ENCODE results near the gene PLK5.
A peak's percentile ranks its signal among the peaks of the same experiment; 100 is the strongest.

PLK5 gene

DNA sequence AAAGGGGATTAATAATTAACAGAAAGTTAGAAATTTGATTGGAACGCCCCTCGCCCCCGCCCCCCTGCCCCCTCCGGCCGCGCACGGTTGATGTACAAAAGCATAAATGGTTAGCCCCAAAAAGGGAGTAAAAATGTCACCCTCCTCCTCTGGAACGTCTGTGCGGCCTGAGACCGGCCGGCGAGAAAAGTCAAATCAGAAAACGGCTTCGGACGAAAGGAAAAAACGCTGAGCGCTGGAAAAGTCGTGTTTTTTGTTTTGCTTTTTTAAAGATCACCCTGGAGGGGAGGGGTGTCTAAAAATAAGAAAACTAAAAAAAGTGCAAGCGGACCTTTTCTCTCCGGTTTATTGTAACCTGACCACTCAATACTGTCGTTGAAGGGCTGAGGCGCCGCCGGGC is 31.1 kb downstream of the PLK5 start:
- no peaks in the 10 kb centered on the region for H3K9me3 ChIP-seq (ENCODE audit: control insufficient read depth in 5 of 5, low read length in 5 of 5)
- H3K27me3 ChIP-seq (ENCODE audit: control insufficient read depth in 5 of 5, insufficient read depth in 4 of 5, low read length in 5 of 5), result peaks cover 0 to 4% (median 0%) of the 10 kb centered on the region in 5 donors
- H3K4me1 ChIP-seq (ENCODE audit: control insufficient read depth in 5 of 5, insufficient read depth in 5 of 5, low read length in 5 of 5), result no peaks in the 10 kb centered on the region
- H3K9ac ChIP-seq (ENCODE audit: low read length in 5 of 5), result no peak overlapping the region
- H3K27ac ChIP-seq (ENCODE audit: low read depth, low read length), result no peak overlapping the region
- H3K36me3 ChIP-seq (ENCODE audit: control insufficient read depth in 5 of 5, insufficient read depth in 5 of 5, low read length in 5 of 5), result peaks cover 0 to 15% (median 6%) of the 10 kb centered on the region in 5 donors
- no peak overlapping the region for H3K4me3 ChIP-seq (ENCODE audit: low read depth in 1 of 5, low read length in 5 of 5)

DNA sequence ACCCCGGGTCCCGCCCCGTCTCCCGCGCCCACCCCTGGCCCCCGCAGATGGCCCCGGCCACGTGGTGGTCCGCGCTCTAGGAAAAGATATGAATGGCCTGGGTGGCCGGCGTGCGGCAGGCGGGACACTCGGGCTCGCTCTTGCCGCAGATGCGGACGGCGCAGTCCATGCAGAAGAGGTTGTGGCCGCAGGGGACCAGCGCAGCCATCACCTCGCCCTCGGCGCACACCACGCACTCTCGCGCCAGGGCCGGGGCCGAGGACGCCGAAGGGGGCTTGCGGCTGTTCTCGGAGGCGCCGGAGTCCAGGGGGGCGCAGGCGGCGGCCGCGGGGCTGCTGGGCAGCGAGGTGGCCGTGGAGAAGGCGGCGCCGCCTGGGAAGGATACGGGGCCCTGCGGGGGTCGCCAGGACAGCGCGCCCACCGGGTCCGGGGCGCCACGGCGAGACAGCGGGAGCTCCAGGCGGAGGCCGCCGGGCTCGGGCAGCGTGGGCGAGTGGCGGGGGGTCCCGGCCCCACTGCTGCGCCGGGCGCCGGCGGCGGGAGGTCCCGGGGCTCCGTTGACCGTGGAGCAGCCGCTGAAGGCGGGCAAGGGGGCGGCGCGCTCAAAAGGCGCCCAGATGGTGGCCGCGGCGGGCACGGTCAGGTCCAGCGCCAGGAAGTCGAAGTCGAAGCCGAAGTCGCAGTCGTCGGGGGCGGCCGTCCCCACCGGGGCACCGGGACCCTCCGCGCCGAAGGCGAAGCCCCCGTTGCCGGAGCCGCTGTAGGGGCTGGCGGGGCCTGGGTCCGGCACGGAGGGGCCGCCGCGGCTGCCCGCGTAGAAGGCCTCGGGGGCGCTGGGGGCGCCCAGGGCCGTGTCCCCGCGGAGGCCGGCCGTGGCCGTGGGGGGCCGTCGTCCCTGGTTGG is 31.9 kb downstream of the PLK5 start:
- Histone ChIP-seq H3K4me3 (ENCODE audit: low read depth in 1 of 5, low read length in 5 of 5) (no peak overlapping the region), H3K9ac (ENCODE audit: low read length in 5 of 5) (no peak overlapping the region), H3K36me3 (ENCODE audit: control insufficient read depth in 5 of 5, insufficient read depth in 5 of 5, low read length in 5 of 5) (peaks cover 0 to 15% (median 6%) of the 10 kb centered on the region in 5 donors), H3K9me3 (ENCODE audit: control insufficient read depth in 5 of 5, low read length in 5 of 5) (no peaks in the 10 kb centered on the region), H3K27ac (ENCODE audit: low read depth, low read length) (no peak overlapping the region), H3K4me1 (ENCODE audit: control insufficient read depth in 5 of 5, insufficient read depth in 5 of 5, low read length in 5 of 5) (peaks cover 0 to 7% (median 7%) of the 10 kb centered on the region in 5 donors), H3K27me3 (ENCODE audit: control insufficient read depth in 5 of 5, insufficient read depth in 4 of 5, low read length in 5 of 5) (peaks cover 0 to 4% (median 0%) of the 10 kb centered on the region in 5 donors)

DNA sequence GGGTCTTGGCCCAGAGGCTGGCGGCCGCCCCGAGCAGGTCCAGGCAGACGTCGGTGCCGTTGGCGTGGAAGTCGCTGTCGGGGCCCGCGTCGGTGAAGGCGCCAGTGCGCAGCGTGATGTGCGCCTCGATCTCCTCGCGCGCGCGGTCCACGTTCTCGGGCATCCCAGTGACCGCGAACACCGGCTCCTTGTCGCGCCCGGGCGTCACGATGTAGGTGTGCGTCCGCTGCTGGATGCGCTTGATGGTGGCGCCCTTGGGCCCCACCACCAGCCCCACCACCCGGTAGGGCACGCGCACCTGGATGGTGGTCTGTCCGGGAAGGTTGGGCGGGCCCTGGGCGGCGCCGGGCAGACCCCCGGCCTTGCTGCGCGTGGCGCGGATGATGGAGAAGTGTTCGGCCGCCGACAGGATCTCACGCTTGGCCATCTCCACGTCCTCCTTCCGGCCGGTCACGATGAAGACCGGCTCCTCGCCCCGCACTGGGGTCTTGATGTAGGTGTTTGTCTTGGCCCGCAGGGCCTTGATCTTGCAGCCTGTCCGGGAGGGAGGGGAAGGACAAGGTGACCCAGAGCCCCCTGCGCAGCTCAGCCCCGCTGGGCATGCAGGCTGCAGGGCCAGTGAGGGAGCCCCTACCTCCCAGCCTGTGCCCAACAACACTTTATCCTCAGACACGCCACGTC is 32.7 kb downstream of the PLK5 start:
- Histone ChIP-seq H3K27me3 (ENCODE audit: control insufficient read depth in 5 of 5, insufficient read depth in 4 of 5, low read length in 5 of 5) (peaks cover 0 to 3% (median 0%) of the 10 kb centered on the region in 5 donors), H3K4me1 (ENCODE audit: control insufficient read depth in 5 of 5, insufficient read depth in 5 of 5, low read length in 5 of 5) (peaks cover 0 to 14% (median 13%) of the 10 kb centered on the region in 5 donors), H3K27ac (ENCODE audit: low read depth, low read length) (no peak overlapping the region), H3K36me3 (ENCODE audit: control insufficient read depth in 5 of 5, insufficient read depth in 5 of 5, low read length in 5 of 5) (peaks cover 0 to 15% (median 6%) of the 10 kb centered on the region in 5 donors), H3K9me3 (ENCODE audit: control insufficient read depth in 5 of 5, low read length in 5 of 5) (no peaks in the 10 kb centered on the region), H3K4me3 (ENCODE audit: low read depth in 1 of 5, low read length in 5 of 5) (no peak overlapping the region), H3K9ac (ENCODE audit: low read length in 5 of 5) (no peak overlapping the region)

DNA sequence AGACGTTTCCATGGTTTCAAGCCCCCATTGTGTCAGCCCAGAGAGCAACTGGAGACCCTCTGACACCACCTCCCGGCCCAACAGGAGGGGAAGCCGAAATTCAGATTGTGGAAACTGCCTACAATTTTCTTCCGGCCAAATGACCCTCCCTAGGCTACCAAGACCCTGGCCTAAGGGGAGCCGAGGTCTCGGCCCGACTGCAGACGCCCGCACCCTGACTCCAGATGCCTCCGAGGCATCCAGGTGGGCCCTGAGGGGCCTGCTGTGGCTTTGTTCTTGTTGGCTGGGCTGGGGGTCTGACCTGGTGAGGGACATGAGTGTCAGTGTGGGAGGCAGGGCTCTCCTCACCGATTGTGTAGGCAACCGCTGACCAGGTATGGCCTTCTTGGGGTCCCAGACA is 34.7 kb downstream of the PLK5 start:
- H3K4me3 ChIP-seq (ENCODE audit: low read depth in 1 of 5, low read length in 5 of 5), result no peak overlapping the region
- H3K27ac ChIP-seq (ENCODE audit: low read depth, low read length), result no peak overlapping the region
- peaks cover 0 to 15% (median 6%) of the 10 kb centered on the region in 5 donors for H3K36me3 ChIP-seq (ENCODE audit: control insufficient read depth in 5 of 5, insufficient read depth in 5 of 5, low read length in 5 of 5)
- no peak overlapping the region for H3K9ac ChIP-seq (ENCODE audit: low read length in 5 of 5)
- no peaks in the 10 kb centered on the region for H3K27me3 ChIP-seq (ENCODE audit: control insufficient read depth in 5 of 5, insufficient read depth in 4 of 5, low read length in 5 of 5)
- H3K9me3 ChIP-seq (ENCODE audit: control insufficient read depth in 5 of 5, low read length in 5 of 5), result no peaks in the 10 kb centered on the region
- H3K4me1 ChIP-seq (ENCODE audit: control insufficient read depth in 5 of 5, insufficient read depth in 5 of 5, low read length in 5 of 5), result peaks cover 0 to 14% (median 13%) of the 10 kb centered on the region in 5 donors

DNA sequence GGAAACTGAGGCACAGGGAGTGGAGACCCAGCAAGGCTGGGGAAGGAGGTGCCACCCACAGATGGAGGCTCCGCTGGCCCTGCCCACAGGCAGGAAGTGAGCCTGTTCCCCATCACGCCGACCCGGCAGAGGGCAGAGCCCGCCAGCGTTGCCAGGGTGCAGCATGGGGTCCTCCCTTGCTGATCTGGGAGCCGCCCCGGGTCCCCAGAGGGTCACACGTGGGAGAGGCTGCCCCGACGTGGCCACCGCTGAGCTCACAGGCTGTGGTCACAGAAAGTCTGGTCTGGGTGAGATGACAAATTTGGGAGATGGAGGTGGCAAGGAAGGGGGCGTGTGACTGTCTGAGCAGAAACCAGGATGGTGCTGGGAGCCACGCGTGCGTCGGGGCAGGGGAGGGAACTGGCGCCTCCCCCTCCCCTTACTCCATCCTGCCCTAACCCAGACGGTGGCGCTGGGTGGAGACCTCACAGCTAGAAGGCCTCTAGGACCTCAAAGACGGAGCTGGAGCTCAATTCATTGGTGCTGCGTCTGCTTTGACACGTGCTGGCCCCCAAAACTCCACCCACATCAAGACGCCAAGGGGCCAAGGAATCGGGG is 36.5 kb downstream of the PLK5 start:
- H3K9me3 ChIP-seq (ENCODE audit: control insufficient read depth in 5 of 5, low read length in 5 of 5), result no peaks in the 10 kb centered on the region
- H3K4me1 ChIP-seq (ENCODE audit: control insufficient read depth in 5 of 5, insufficient read depth in 5 of 5, low read length in 5 of 5), result peaks cover 0 to 14% (median 13%) of the 10 kb centered on the region in 5 donors
- H3K27me3 ChIP-seq (ENCODE audit: control insufficient read depth in 5 of 5, insufficient read depth in 4 of 5, low read length in 5 of 5), result no peaks in the 10 kb centered on the region
- no peak overlapping the region for H3K27ac ChIP-seq (ENCODE audit: low read depth, low read length)
- peaks cover 0 to 12% (median 6%) of the 10 kb centered on the region in 5 donors for H3K36me3 ChIP-seq (ENCODE audit: control insufficient read depth in 5 of 5, insufficient read depth in 5 of 5, low read length in 5 of 5)
- H3K9ac ChIP-seq (ENCODE audit: low read length in 5 of 5), result peak overlapping the region in 2 of 5 donors; percentile 35 to 68
- H3K4me3 ChIP-seq (ENCODE audit: low read depth in 1 of 5, low read length in 5 of 5), result no peak overlapping the region

DNA sequence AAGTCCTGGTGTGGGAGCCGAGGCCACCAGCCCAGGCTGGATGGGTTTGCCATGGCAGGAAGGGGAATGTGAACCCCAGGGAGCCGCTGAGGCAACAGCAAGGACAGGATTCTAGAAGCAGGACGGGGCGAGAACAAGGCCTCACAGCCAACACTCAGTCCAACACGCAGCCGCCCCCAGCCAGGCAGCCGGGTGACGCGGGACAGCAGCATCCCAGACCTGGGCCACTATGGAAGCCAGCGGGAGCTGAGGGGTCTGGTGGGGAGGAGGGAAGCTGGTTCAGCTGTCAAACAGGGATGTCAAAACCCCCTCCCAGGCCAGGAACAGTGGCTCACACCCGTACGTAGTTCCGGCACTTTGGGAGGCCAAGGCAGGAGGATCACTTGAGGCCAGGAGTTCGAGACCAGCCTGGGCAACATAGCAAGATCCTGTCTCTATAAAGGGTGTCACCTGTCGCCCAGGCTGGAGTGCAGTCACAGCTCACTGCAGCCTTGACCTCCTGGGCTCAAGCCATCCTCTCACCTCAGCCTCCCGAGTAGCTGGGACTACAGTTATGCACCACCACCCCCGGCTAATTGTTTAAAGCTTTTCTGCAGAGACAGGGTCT is 37.5 kb downstream of the PLK5 start:
- Histone ChIP-seq H3K9me3 (ENCODE audit: control insufficient read depth in 5 of 5, low read length in 5 of 5) (no peaks in the 10 kb centered on the region), H3K4me3 (ENCODE audit: low read depth in 1 of 5, low read length in 5 of 5) (peak overlapping the region in 1 of 5 donors; percentile 6), H3K36me3 (ENCODE audit: control insufficient read depth in 5 of 5, insufficient read depth in 5 of 5, low read length in 5 of 5) (peaks cover 0 to 6% (median 4%) of the 10 kb centered on the region in 5 donors), H3K27me3 (ENCODE audit: control insufficient read depth in 5 of 5, insufficient read depth in 4 of 5, low read length in 5 of 5) (no peaks in the 10 kb centered on the region), H3K9ac (ENCODE audit: low read length in 5 of 5) (peak overlapping the region in 1 of 5 donors; percentile 68), H3K27ac (ENCODE audit: low read depth, low read length) (no peak overlapping the region), H3K4me1 (ENCODE audit: control insufficient read depth in 5 of 5, insufficient read depth in 5 of 5, low read length in 5 of 5) (peaks cover 0 to 22% (median 21%) of the 10 kb centered on the region in 5 donors)

DNA sequence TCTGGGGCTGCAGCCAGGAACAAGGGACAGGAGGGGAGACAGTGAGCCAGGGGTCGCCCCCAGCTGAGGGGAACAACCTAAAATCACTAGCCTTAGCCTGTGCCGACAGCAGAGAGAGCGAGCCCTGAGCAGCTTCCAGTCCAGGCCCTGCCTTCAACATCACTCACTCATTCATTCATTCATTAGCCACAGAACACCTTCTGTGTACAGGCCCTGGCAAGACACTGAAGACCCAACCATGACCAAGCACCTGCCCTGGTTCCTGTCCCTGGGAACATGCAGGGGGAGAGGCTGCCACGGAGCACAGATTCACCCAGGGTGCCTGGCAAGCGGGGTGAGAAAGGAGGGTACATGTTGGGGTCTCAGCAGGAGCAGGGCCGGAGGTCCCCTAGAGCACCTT is 39.4 kb downstream of the PLK5 start:
- no peaks in the 10 kb centered on the region for H3K36me3 ChIP-seq (ENCODE audit: control insufficient read depth in 5 of 5, insufficient read depth in 5 of 5, low read length in 5 of 5)
- H3K27ac ChIP-seq (ENCODE audit: low read depth, low read length), result no peak overlapping the region
- peaks cover 0 to 28% (median 23%) of the 10 kb centered on the region in 5 donors for H3K4me1 ChIP-seq (ENCODE audit: control insufficient read depth in 5 of 5, insufficient read depth in 5 of 5, low read length in 5 of 5)
- H3K27me3 ChIP-seq (ENCODE audit: control insufficient read depth in 5 of 5, insufficient read depth in 4 of 5, low read length in 5 of 5), result no peaks in the 10 kb centered on the region
- H3K4me3 ChIP-seq (ENCODE audit: low read depth in 1 of 5, low read length in 5 of 5), result no peak overlapping the region
- H3K9ac ChIP-seq (ENCODE audit: low read length in 5 of 5), result no peak overlapping the region
- H3K9me3 ChIP-seq (ENCODE audit: control insufficient read depth in 5 of 5, low read length in 5 of 5), result no peaks in the 10 kb centered on the region

DNA sequence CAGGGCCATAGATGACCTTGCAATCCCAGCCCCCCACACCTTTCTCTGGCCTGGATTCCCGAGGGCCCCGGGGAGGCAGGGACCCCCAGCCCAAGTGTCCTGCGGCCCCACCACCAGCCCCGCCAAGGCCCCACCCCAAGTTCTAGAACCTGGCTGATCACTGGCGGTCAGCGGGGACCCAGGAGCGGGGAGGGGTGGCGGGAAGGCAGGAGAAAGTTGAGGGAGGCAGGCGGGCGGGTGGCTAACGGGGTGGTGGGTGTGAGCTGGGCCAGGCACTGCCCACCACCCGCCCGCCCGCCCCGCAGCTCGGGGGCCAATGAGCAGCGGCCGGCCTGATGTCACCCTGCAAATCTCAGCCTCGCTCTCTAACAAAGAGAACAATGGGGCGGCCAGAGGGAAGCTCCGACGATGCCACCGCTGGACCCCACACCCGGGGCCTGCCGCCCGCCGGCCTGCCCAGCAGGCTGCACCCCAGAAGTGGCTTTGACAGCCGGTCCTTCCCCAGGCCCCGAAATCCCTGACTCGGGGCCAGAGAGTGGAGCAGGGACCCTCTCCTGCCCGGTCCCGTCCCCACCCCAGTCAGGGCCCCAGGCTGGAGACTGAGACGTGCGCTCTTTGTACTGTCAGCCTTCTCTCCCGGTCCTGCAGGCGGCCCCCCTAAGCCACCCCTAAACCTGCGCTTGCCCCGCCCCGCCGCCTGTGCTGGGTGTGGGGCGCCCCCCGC is 42.7 kb downstream of the PLK5 start:
- H3K9ac ChIP-seq (ENCODE audit: low read length in 5 of 5), result peak overlapping the region in 4 of 5 donors; percentile 42 to 68 (median 56)
- no peaks in the 10 kb centered on the region for H3K27me3 ChIP-seq (ENCODE audit: control insufficient read depth in 5 of 5, insufficient read depth in 4 of 5, low read length in 5 of 5)
- H3K36me3 ChIP-seq (ENCODE audit: control insufficient read depth in 5 of 5, insufficient read depth in 5 of 5, low read length in 5 of 5), result no peaks in the 10 kb centered on the region
- H3K9me3 ChIP-seq (ENCODE audit: control insufficient read depth in 5 of 5, low read length in 5 of 5), result no peaks in the 10 kb centered on the region
- H3K27ac ChIP-seq (ENCODE audit: low read depth, low read length), result no peak overlapping the region
- H3K4me3 ChIP-seq (ENCODE audit: low read depth in 1 of 5, low read length in 5 of 5), result peak overlapping the region in 4 of 5 donors; percentile 69 to 77 (median 70)
- peaks cover 0 to 20% (median 15%) of the 10 kb centered on the region in 5 donors for H3K4me1 ChIP-seq (ENCODE audit: control insufficient read depth in 5 of 5, insufficient read depth in 5 of 5, low read length in 5 of 5)

DNA sequence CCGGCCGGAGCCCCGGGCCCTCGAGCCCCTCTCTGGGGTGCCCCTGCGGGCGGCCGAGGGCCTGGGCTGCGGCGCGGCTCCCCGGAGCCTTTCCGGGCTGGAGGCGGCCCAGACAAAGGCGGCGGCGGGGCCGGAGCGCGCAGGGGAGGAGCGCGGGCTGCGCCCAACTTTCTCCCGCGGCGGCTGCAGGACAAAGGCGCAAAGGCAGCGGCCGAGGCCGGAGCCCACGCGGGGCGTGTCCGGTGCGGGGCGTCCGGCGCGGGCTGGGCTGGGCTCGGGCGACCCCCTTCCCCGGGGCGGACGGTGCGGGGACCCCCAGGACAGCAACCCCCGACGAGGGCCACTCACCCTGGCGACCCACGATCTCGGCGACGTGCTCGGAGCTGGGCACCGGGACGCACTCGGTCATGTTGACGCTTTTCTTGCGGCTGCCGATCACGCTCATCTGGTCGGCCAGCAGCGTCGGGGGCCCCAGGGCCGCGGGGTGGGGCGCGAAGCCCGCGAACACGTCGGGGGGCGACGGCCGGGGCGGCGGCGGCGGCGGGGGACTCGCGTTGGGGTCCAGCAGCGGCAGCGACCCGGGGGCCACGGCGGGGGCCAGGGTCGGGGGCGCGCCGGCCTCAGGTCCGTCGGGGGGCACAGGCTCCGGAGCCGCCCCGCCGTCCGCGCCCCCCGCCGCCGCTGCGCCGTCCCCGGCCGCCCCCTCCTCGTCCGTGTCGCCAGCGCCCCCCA is 43.4 kb downstream of the PLK5 start:
- Histone ChIP-seq H3K9ac (ENCODE audit: low read length in 5 of 5) (peak overlapping the region in 2 of 5 donors; percentile 51 to 62), H3K9me3 (ENCODE audit: control insufficient read depth in 5 of 5, low read length in 5 of 5) (no peaks in the 10 kb centered on the region), H3K36me3 (ENCODE audit: control insufficient read depth in 5 of 5, insufficient read depth in 5 of 5, low read length in 5 of 5) (no peaks in the 10 kb centered on the region), H3K27me3 (ENCODE audit: control insufficient read depth in 5 of 5, insufficient read depth in 4 of 5, low read length in 5 of 5) (no peaks in the 10 kb centered on the region), H3K4me1 (ENCODE audit: control insufficient read depth in 5 of 5, insufficient read depth in 5 of 5, low read length in 5 of 5) (peaks cover 0 to 20% (median 15%) of the 10 kb centered on the region in 5 donors), H3K4me3 (ENCODE audit: low read depth in 1 of 5, low read length in 5 of 5) (peak overlapping the region in 4 of 5 donors; percentile 69 to 77 (median 70)), H3K27ac (ENCODE audit: low read depth, low read length) (no peak overlapping the region)
